ENCODE results near the gene WDR46.

DNA sequence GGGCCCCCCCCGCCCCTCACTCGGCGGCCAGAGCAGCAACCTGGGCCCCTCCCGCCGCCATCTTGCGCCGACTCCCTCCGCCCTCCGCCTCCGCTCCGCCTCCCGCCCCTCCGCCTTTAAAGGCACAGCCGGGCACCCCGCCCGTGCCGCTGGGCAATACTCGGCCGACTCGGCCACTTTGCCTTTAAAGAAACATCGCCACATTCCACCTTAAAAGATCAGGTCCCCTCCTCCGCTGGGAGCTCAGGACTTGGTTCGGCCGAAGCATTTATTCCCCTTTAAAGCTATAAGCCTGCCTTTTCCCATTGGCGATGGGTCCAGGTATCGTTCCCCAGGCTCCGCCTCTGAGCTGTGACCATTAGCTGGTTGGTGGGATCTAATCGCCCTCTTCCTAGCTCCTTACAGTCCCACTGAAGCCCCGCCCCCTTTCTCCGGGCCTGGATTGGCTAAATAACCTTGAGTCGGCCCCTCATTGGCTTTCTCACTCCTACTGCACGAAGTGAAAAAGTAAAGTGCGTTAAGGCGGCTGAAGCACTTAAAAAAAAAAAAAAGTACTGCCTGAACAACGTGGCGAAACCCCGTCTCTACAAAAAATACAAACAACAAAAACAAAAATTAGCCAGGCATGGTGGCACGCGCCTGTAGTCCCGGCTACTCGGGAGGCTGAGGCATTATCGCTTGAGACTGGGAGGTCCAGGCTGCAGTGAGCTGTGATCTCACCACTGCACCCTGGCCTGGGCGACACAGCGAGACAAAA, 28.8 kb upstream of the WDR46 start, which contains the start of gene ZBTB22:
- TF ChIP-seq TAF1 (IDR thresholded peaks at IDR 0.05; ENCODE audit: borderline replicate concordance, insufficient read depth, low read length) = peak; percentile 26; the same call in 1 of the 2 replicates
- TF ChIP-seq POLR2AphosphoS5 (IDR thresholded peaks at IDR 0.05; ENCODE audit: low read depth, low read length) = peak; percentile 25; the same call in 1 of the 2 replicates
